ENCODE measurements around the gene MGAT4C. TPM values are rescaled to one million over a fixed set of nuclear protein-coding genes. Genes with fewer than 3 reads are reported as not detected.
A peak's percentile ranks its signal among the peaks of the same experiment; 100 is the strongest.

Gene MGAT4C
- polyA plus RNA-seq, 1 of the 3 experiments (the other 2 are of a cell fraction), result 0.07 TPM

DNA sequence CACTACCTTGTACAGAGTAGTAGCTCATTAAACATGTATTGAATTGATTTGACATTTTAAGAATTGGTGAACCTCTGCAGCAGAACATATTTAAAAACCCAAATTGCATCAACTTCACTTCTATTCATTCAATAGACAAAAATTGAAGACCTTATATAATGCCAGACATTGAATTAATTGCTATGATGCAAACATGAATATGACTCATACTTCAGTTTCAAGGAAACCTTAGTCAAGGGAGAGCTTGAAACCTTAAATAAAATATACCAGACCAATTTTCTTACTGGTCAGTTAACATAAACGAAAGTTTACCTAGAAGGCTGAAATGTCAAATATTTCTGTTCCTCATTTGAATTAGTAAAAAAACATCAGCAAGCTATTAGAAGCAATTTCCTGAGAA, 5.0 kb upstream of the MGAT4C start:
- H3K4me1 ChIP-seq (ENCODE audit: control insufficient read depth in 1 of 2, insufficient read depth in 2 of 2, low read depth in 1 of 2, low read length in 1 of 2), result no peaks in the 10 kb centered on the region; a peak in 2 of 4 replicates
- H4K20me1 ChIP-seq (ENCODE audit: insufficient read depth), result no peaks in the 10 kb centered on the region
- WGBS (ENCODE audit: low lambda C conversion rate), result 29% methylated on average over 1 of the region's 1 CpG
- no peak for DNase-seq
- H3K27me3 ChIP-seq (ENCODE audit: insufficient read depth), result no peaks in the 10 kb centered on the region
- no peak overlapping the region for H3K27ac ChIP-seq (ENCODE audit: low read depth in 2 of 2, low read length in 1 of 2)
- TF ChIP-seq YY1 (IDR thresholded peaks at IDR 0.05; ENCODE audit: low read depth) (no peak), GATA2 (CRISPR knock-in tag; IDR thresholded peaks at IDR 0.05) (no peak), RAD21 (IDR thresholded peaks at IDR 0.05; ENCODE audit: low read length) (no peak), FOSL2 (IDR thresholded peaks at IDR 0.05; ENCODE audit: borderline replicate concordance, low read depth) (peak; percentile 67; the same call in 1 of the 2 replicates), TAF1 (IDR thresholded peaks at IDR 0.05; ENCODE audit: borderline replicate concordance, low read depth, low read length) (no peak), RFX5 (IDR thresholded peaks at IDR 0.05; ENCODE audit: low read length) (no peak), ELF1 (IDR thresholded peaks at IDR 0.05) (no peak), SIN3A (IDR thresholded peaks at IDR 0.05; ENCODE audit: borderline replicate concordance, low read depth, low read length) (no peak), TCF12 (IDR thresholded peaks at IDR 0.05) (0 out of 2 replicates have a peak, but pooled peaks have one; percentile 8), RXRA (IDR thresholded peaks at IDR 0.05; ENCODE audit: borderline replicate concordance, low read depth) (no peak), MEF2A (IDR thresholded peaks at IDR 0.05; ENCODE audit: borderline replicate concordance, low read depth) (no peak), NFIC (IDR thresholded peaks at IDR 0.05; ENCODE audit: borderline replicate concordance) (no peak), CHD2 (IDR thresholded peaks at IDR 0.05; ENCODE audit: low read length, partially characterized antibody) (no peak), GABPA (IDR thresholded peaks at IDR 0.05; ENCODE audit: low read depth) (no peak), EP300 (IDR thresholded peaks at IDR 0.05; ENCODE audit: borderline replicate concordance in 1 of 2, low read depth in 1 of 2, low read length in 1 of 2) (0 out of 4 replicates have a peak, but pooled peaks of 1 of the 2 experiments have one; percentile 11), MXI1 (IDR thresholded peaks at IDR 0.05; ENCODE audit: low read depth, low read length) (no peak), JUND (IDR thresholded peaks at IDR 0.05) (peak; percentile 65), POLR2AphosphoS5 (IDR thresholded peaks at IDR 0.05; ENCODE audit: low read depth, low read length) (no peak), SMC3 (IDR thresholded peaks at IDR 0.05; ENCODE audit: low read depth, low read length) (no peak)
- TF ChIP-seq, protein P1, sequence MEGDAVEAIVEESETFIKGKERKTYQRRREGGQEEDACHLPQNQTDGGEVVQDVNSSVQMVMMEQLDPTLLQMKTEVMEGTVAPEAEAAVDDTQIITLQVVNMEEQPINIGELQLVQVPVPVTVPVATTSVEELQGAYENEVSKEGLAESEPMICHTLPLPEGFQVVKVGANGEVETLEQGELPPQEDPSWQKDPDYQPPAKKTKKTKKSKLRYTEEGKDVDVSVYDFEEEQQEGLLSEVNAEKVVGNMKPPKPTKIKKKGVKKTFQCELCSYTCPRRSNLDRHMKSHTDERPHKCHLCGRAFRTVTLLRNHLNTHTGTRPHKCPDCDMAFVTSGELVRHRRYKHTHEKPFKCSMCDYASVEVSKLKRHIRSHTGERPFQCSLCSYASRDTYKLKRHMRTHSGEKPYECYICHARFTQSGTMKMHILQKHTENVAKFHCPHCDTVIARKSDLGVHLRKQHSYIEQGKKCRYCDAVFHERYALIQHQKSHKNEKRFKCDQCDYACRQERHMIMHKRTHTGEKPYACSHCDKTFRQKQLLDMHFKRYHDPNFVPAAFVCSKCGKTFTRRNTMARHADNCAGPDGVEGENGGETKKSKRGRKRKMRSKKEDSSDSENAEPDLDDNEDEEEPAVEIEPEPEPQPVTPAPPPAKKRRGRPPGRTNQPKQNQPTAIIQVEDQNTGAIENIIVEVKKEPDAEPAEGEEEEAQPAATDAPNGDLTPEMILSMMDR (IDR thresholded peaks at IDR 0.05), result no peak
- TF ChIP-seq, protein P2, sequence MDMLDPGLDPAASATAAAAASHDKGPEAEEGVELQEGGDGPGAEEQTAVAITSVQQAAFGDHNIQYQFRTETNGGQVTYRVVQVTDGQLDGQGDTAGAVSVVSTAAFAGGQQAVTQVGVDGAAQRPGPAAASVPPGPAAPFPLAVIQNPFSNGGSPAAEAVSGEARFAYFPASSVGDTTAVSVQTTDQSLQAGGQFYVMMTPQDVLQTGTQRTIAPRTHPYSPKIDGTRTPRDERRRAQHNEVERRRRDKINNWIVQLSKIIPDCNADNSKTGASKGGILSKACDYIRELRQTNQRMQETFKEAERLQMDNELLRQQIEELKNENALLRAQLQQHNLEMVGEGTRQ (IDR thresholded peaks at IDR 0.05; ENCODE audit: borderline replicate concordance, low read depth, low read length), result no peak
- TF ChIP-seq, protein P3, sequence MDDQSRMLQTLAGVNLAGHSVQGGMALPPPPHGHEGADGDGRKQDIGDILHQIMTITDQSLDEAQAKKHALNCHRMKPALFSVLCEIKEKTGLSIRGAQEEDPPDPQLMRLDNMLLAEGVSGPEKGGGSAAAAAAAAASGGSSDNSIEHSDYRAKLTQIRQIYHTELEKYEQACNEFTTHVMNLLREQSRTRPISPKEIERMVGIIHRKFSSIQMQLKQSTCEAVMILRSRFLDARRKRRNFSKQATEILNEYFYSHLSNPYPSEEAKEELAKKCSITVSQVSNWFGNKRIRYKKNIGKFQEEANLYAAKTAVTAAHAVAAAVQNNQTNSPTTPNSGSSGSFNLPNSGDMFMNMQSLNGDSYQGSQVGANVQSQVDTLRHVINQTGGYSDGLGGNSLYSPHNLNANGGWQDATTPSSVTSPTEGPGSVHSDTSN (IDR thresholded peaks at IDR 0.05), result peak; percentile 11; the same call in 1 of the 2 replicates
- H3K4me2 ChIP-seq, result no peak overlapping the region
- H3K9me2 ChIP-seq, result peaks cover 3% of the 10 kb centered on the region; the same call in 1 of the 2 replicates
- H3K9me3 ChIP-seq, result no peaks in the 10 kb centered on the region
- H3K79me2 ChIP-seq (ENCODE audit: insufficient read depth), result no peaks in the 10 kb centered on the region
- CTCF ChIA-PET, result interaction anchor here (0.7 kb wide), 1 partner anchor 348 kb away, joined by 3 read pairs; no protein-coding TSS in a partner anchor
- POLR2A ChIA-PET, result no interaction called here
- H3K4me3 ChIP-seq (ENCODE audit: low read depth in 2 of 2, low read length in 1 of 2), result no peak overlapping the region
- H3F3A ChIP-seq (replicated peaks; ENCODE audit: insufficient read depth), result no peaks in the 10 kb centered on the region
- H3K9ac ChIP-seq, result no peak overlapping the region
- H3K36me3 ChIP-seq (replicated peaks in 1 of 2; ENCODE audit: control insufficient read depth in 1 of 2, insufficient read depth in 2 of 2, low read length in 1 of 2), result no peaks in the 10 kb centered on the region
- no peak overlapping the region for H2AFZ ChIP-seq (ENCODE audit: low read depth)
